Measurements from ENCODE around the gene ADAMTS3. TPM values are rescaled to one million over a fixed set of nuclear protein-coding genes. Genes with fewer than 3 reads are reported as not detected.

Gene ADAMTS3
- total and polyA plus RNA-seq, 9 of the 15 experiments (the other 6 are each of a cell fraction or from before 2014, with no cell fraction given): 4.0 to 18.0 (median 12.1) TPM

GRCh38 chr4:72513227-72513626 is 55.8 kb downstream of the ADAMTS3 start:
- no peaks in the 10 kb centered on the region for H3K4me1 ChIP-seq (replicated peaks in 1 of 2; ENCODE audit: control insufficient read depth in 2 of 2, insufficient read depth in 2 of 2, low read length in 2 of 2)
- H3K9me1 ChIP-seq (ENCODE audit: control insufficient read depth, insufficient read depth, low read length): no peaks in the 10 kb centered on the region
- ATAC-seq: peak; percentile 81
- ChIA-PET CTCF (ENCODE audit: low intra/inter-chr PET ratio) (no interaction called here), POLR2A (interaction anchor here (0.6 kb wide), 1 partner anchor 1078 kb away, joined by 3 read pairs; no protein-coding TSS in a partner anchor)
- H3K4me2 ChIP-seq (ENCODE audit: insufficient read depth, low read length): no peak overlapping the region
- WGBS (ENCODE audit: insufficient coverage, low coverage, missing lambda C conversion rate): 16% methylated on average over 2 of the region's 2 CpGs
- in situ Hi-C loops (cut with MboI) (no loop called here), intact Hi-C loops (cut with micrococcal nuclease) (no loop called here)
- no peak for FAIRE-seq
- no peaks in the 10 kb centered on the region for H3K27me3 ChIP-seq (ENCODE audit: control insufficient read depth in 2 of 2, insufficient read depth in 2 of 2, low read length in 2 of 2)
- H3K27ac ChIP-seq (ENCODE audit: extremely low read depth, low read depth, low read length): peak overlapping the region; percentile 52; the same call in 1 of the 3 replicates
- H2AFZ ChIP-seq (ENCODE audit: low read depth, low read length): 0 out of 2 replicates have a peak overlapping the region, but pooled peaks have one; percentile 6
- H3K9ac ChIP-seq (ENCODE audit: insufficient read depth in 1 of 2, low read depth in 2 of 2, low read length in 2 of 2): no peak overlapping the region
- no peaks in the 10 kb centered on the region for H3K9me3 ChIP-seq (replicated peaks; ENCODE audit: control insufficient read depth, insufficient read depth, low read depth, low read length)
- H3K36me3 ChIP-seq (ENCODE audit: control insufficient read depth, insufficient read depth, low read length): no peaks in the 10 kb centered on the region
- H3K79me2 ChIP-seq (ENCODE audit: control insufficient read depth, insufficient read depth, low read length): peaks cover 13% of the 10 kb centered on the region
- peak in 2 of 4 experiments; percentile 15 to 19 for DNase-seq (ENCODE audit: extremely low read depth in 1 of 4, low spot score in 3 of 4)
- no peaks in the 10 kb centered on the region for H4K20me1 ChIP-seq (replicated peaks; ENCODE audit: control insufficient read depth, insufficient read depth, low read length)
- BruUV-seq (replicated peaks): no TSS peak
- H3K4me3 ChIP-seq: no peak overlapping the region
- TF ChIP-seq ETS2 (tag; IDR thresholded peaks at IDR 0.05; ENCODE audit: borderline replicate concordance, poor library complexity, severe bottlenecking): no peak
- TF ChIP-seq TCF3 (CRISPR knock-in tag; IDR thresholded peaks at IDR 0.05): peak; percentile 47
- peak; percentile 50 for TF ChIP-seq VEZF1 (CRISPR knock-in tag; IDR thresholded peaks at IDR 0.05)
- no peak for TF ChIP-seq TSC22D4 (tag; IDR thresholded peaks at IDR 0.05)
- no peak for TF ChIP-seq GTF2E2 (tag; IDR thresholded peaks at IDR 0.05)
- TF ChIP-seq POLR3A (IDR thresholded peaks at IDR 0.05; ENCODE audit: borderline replicate concordance, extremely low read depth, insufficient read depth, insufficient read length): no peak
- TF ChIP-seq ZNF592 (IDR thresholded peaks at IDR 0.05): no peak
- TF ChIP-seq DLX4 (CRISPR knock-in tag; IDR thresholded peaks at IDR 0.05): no peak
- TF ChIP-seq RBBP5 (IDR thresholded peaks at IDR 0.05; ENCODE audit: borderline replicate concordance, insufficient read depth, low read length, poor library complexity, severe bottlenecking): no peak
- no peak for TF ChIP-seq TBP (optimal IDR thresholded peaks at IDR 0.05; ENCODE audit: low read depth, low read length)
- no peak for TF ChIP-seq PATZ1 (CRISPR knock-in tag; IDR thresholded peaks at IDR 0.05; ENCODE audit: borderline replicate concordance)

Data from K562 (cell line).